Measurements from ENCODE around the gene INSYN2B. TPM values are rescaled to one million over a fixed set of nuclear protein-coding genes. Genes with fewer than 3 reads are reported as not detected.
"Not testable (repeated sequence)": the region's sequence is repeated elsewhere in the genome, so short reads cannot be mapped to it uniquely, and the experiment has no call there.

Gene INSYN2B
- total RNA-seq, 6 donors from 2014 or later, result 0.06 to 0.10 TPM; not detected in 4

GRCh38 chr5:169956126-169956525 is 24.2 kb downstream of the INSYN2B start:
- no peaks in the 10 kb centered on the region for H3K27me3 ChIP-seq
- DNase-seq, result no peak
- WGBS, 2 donors, result 70 to 76% methylated on average over 3 of the region's 3 CpGs
- H3K27ac ChIP-seq, result no peak overlapping the region
- no peaks in the 10 kb centered on the region for H3K4me1 ChIP-seq
- no peak for TF ChIP-seq CTCF (IDR thresholded peaks at IDR 0.05)
- no peak for TF ChIP-seq EP300 (IDR thresholded peaks at IDR 0.05)
- TF ChIP-seq POLR2A (IDR thresholded peaks at IDR 0.05), result no peak
- no peak overlapping the region for H3K4me3 ChIP-seq
- no peaks in the 10 kb centered on the region for H3K9me3 ChIP-seq
- H3K36me3 ChIP-seq, result no peaks in the 10 kb centered on the region
- ATAC-seq (ENCODE audit: low FRiP score in 2 of 2), result no peak

GRCh38 chr5:169954786-169955185 is 25.5 kb downstream of the INSYN2B start:
- DNase-seq, result no peak
- ATAC-seq (ENCODE audit: low FRiP score in 2 of 2), result no peak

GRCh38 chr5:169953196-169953595 is 27.1 kb downstream of the INSYN2B start:
- H3K36me3 ChIP-seq, DNase-seq, H3K27ac ChIP-seq, H3K9me3 ChIP-seq, H3K4me1 ChIP-seq, H3K27me3 ChIP-seq, H3K4me3 ChIP-seq: not testable (repeated sequence)
- 62 to 80% methylated on average over 4 of the region's 4 CpGs for WGBS, 2 donors
- peak in 1 of 2 donors; percentile 32 for ATAC-seq (ENCODE audit: low FRiP score in 2 of 2)

More at GRCh38 chr5:169954786-169955185, 25.5 kb downstream of the INSYN2B start:
- no peak overlapping the region for H3K27ac ChIP-seq
- H3K36me3 ChIP-seq, result no peaks in the 10 kb centered on the region
- H3K9me3 ChIP-seq, result no peaks in the 10 kb centered on the region
- TF ChIP-seq CTCF (IDR thresholded peaks at IDR 0.05) (no peak), POLR2AphosphoS5 (IDR thresholded peaks at IDR 0.05) (no peak), POLR2A (IDR thresholded peaks at IDR 0.05) (no peak)
- 87 to 94% methylated on average over 5 to 6 of the region's 6 CpGs for WGBS, 2 donors
- no peaks in the 10 kb centered on the region for H3K4me1 ChIP-seq
- H3K4me3 ChIP-seq, result no peak overlapping the region
- H3K27me3 ChIP-seq, result no peaks in the 10 kb centered on the region

- Histone ChIP-seq H3K4me3 (no peak overlapping the region), H3K4me1 (peaks cover 0 to 7% (median 1%) of the 10 kb centered on the region in 4 donors), H3K27ac (no peak overlapping the region), H3K27me3 (no peaks in the 10 kb centered on the region), H3K9me3 (no peaks in the 10 kb centered on the region), H3K36me3 (no peaks in the 10 kb centered on the region)
- 93 to 96% methylated on average over 2 of the region's 2 CpGs for WGBS, 2 donors
- TF ChIP-seq EP300 (IDR thresholded peaks at IDR 0.05), result no peak
- TF ChIP-seq POLR2AphosphoS5 (IDR thresholded peaks at IDR 0.05), result no peak
- TF ChIP-seq CTCF (IDR thresholded peaks at IDR 0.05), result no peak
- no peak for TF ChIP-seq POLR2A (IDR thresholded peaks at IDR 0.05)
- ATAC-seq (ENCODE audit: low FRiP score in 2 of 2), result no peak
- no peak for DNase-seq
These were observed 30.0 kb downstream of the INSYN2B start for GRCh38 chr5:169950333-169950732.

GRCh38 chr5:169946743-169947295 is 33.5 kb downstream of the INSYN2B start:
- H3K36me3 ChIP-seq, result no peaks in the 10 kb centered on the region
- DNase-seq (no peak), ATAC-seq (ENCODE audit: low FRiP score in 2 of 2) (no peak)
- no peaks in the 10 kb centered on the region for H3K9me3 ChIP-seq
- no peak overlapping the region for H3K4me3 ChIP-seq
- H3K4me1 ChIP-seq, result peaks cover 0 to 7% (median 1%) of the 10 kb centered on the region in 4 donors
- WGBS, 2 donors, result 86 to 91% methylated on average over 5 of the region's 5 CpGs
- H3K27ac ChIP-seq, result no peak overlapping the region
- TF ChIP-seq POLR2AphosphoS5 (IDR thresholded peaks at IDR 0.05) (no peak), POLR2A (IDR thresholded peaks at IDR 0.05) (no peak), CTCF (IDR thresholded peaks at IDR 0.05) (no peak), EP300 (IDR thresholded peaks at IDR 0.05) (no peak)
- H3K27me3 ChIP-seq, result no peaks in the 10 kb centered on the region
